ENCODE data around the gene SMAD3. TPM values are rescaled to one million over a fixed set of nuclear protein-coding genes. Genes with fewer than 3 reads are reported as not detected.

Gene SMAD3
- total and polyA plus RNA-seq, 4 donors, result 4.0 to 12.2 (median 5.5) TPM

GRCh38 chr15:67100124-67100791 lies 34.9 kb downstream of the SMAD3 start:
- peaks cover 10 to 46% (median 31%) of the 10 kb centered on the region in 4 donors for H3K4me1 ChIP-seq (ENCODE audit: control insufficient read depth in 4 of 4, insufficient read depth in 4 of 4, low read length in 3 of 4)
- no peak overlapping the region for H3K27ac ChIP-seq (ENCODE audit: low read depth in 1 of 2, low read length in 2 of 2)
- WGBS, result 69% methylated on average over 5 of the region's 5 CpGs
- no peaks in the 10 kb centered on the region for H3K27me3 ChIP-seq (ENCODE audit: control insufficient read depth in 4 of 4, insufficient read depth in 4 of 4, low read length in 3 of 4)
- no peak overlapping the region for H3K4me3 ChIP-seq (ENCODE audit: low read depth in 1 of 3, low read length in 3 of 3)
- DNase-seq (ENCODE audit: low spot score), result no peak
- H3K36me3 ChIP-seq (ENCODE audit: control insufficient read depth in 4 of 4, insufficient read depth in 3 of 4, low read depth in 1 of 4, low read length in 3 of 4), result no peaks in the 10 kb centered on the region
- no peak overlapping the region for H3K9ac ChIP-seq (ENCODE audit: low read depth in 1 of 2, low read length in 2 of 2)
- H3K9me3 ChIP-seq (ENCODE audit: control insufficient read depth in 4 of 4, low read length in 3 of 4), result no peaks in the 10 kb centered on the region
- TF ChIP-seq ATF3 (IDR thresholded peaks at IDR 0.05), result no peak
- no peak for TF ChIP-seq ZBTB33 (IDR thresholded peaks at IDR 0.05)

GRCh38 chr15:67100801-67101581 lies 35.6 kb downstream of the SMAD3 start:
- DNase-seq (ENCODE audit: low spot score), result no peak
- TF ChIP-seq RXRA (IDR thresholded peaks at IDR 0.05), result no peak
- no peak for TF ChIP-seq FOXA2 (IDR thresholded peaks at IDR 0.05)
- TF ChIP-seq YY1 (IDR thresholded peaks at IDR 0.05), result no peak
- no peak for TF ChIP-seq SP1 (IDR thresholded peaks at IDR 0.05)
- TF ChIP-seq ATF3 (IDR thresholded peaks at IDR 0.05), result no peak
- no peak for TF ChIP-seq GABPA (IDR thresholded peaks at IDR 0.05 in 1 of 2, conservative IDR thresholded peaks at IDR 0.05 in 1 of 2)
- no peak for TF ChIP-seq JUND (IDR thresholded peaks at IDR 0.05)
- TF ChIP-seq TAF1 (conservative IDR thresholded peaks at IDR 0.05), result no peak
- TF ChIP-seq HNF4A (conservative IDR thresholded peaks at IDR 0.05), result no peak
- no peak for TF ChIP-seq FOXA1 (IDR thresholded peaks at IDR 0.05)
- no peak for TF ChIP-seq NR2F2 (IDR thresholded peaks at IDR 0.05)
- no peak for TF ChIP-seq RAD21 (IDR thresholded peaks at IDR 0.05)
- no peak for TF ChIP-seq CTCF (IDR thresholded peaks at IDR 0.05; ENCODE audit: low read depth, low read length, missing input control)
- TF ChIP-seq REST (IDR thresholded peaks at IDR 0.05), result no peak
- no peak for TF ChIP-seq EGR1 (IDR thresholded peaks at IDR 0.05; ENCODE audit: low read depth in 2 of 2)
- Histone ChIP-seq H3K9me3 (ENCODE audit: control insufficient read depth in 4 of 4, low read length in 3 of 4) (no peaks in the 10 kb centered on the region), H3K4me1 (ENCODE audit: control insufficient read depth in 4 of 4, insufficient read depth in 4 of 4, low read length in 3 of 4) (peaks cover 10 to 47% (median 34%) of the 10 kb centered on the region in 4 donors), H3K9ac (ENCODE audit: low read depth in 1 of 2, low read length in 2 of 2) (no peak overlapping the region), H3K27me3 (ENCODE audit: control insufficient read depth in 4 of 4, insufficient read depth in 4 of 4, low read length in 3 of 4) (no peaks in the 10 kb centered on the region), H3K4me3 (ENCODE audit: low read depth in 1 of 3, low read length in 3 of 3) (no peak overlapping the region), H3K27ac (ENCODE audit: low read depth in 1 of 2, low read length in 2 of 2) (no peak overlapping the region), H3K36me3 (ENCODE audit: control insufficient read depth in 4 of 4, insufficient read depth in 3 of 4, low read depth in 1 of 4, low read length in 3 of 4) (no peaks in the 10 kb centered on the region)
- WGBS, result 87% methylated on average over 7 of the region's 7 CpGs

Data from liver (tissue), 9 donors.